ENCODE results near the gene RPL31. TPM values are rescaled to one million over a fixed set of nuclear protein-coding genes. Genes with fewer than 3 reads are reported as not detected.

The RPL31 gene
- total RNA-seq, 1 donor from 2014 or later: 2,596 TPM

- Histone ChIP-seq H3K27ac (no peak overlapping the region), H3K9ac (no peak overlapping the region), H3K27me3 (no peaks in the 10 kb centered on the region), H3K9me3 (ENCODE audit: low read depth) (no peaks in the 10 kb centered on the region), H3K4me3 (no peak overlapping the region), H3K79me2 (ENCODE audit: low read depth) (no peaks in the 10 kb centered on the region), H2AFZ (replicated peaks) (no peak overlapping the region), H3K4me1 (no peaks in the 10 kb centered on the region), H3K36me3 (no peaks in the 10 kb centered on the region), H4K20me1 (ENCODE audit: low read depth) (no peaks in the 10 kb centered on the region), H3K4me2 (no peak overlapping the region), H3F3A (ENCODE audit: low read depth) (no peaks in the 10 kb centered on the region)
- TF ChIP-seq CTCF (IDR thresholded peaks at IDR 0.05) (no peak), EZH2 (IDR thresholded peaks at IDR 0.05) (no peak), EZH2phosphoT487 (IDR thresholded peaks at IDR 0.05) (no peak)
- no peak overlapping the region for H3K27ac Mint-ChIP-seq
- DNase-seq (ENCODE audit: low spot score): no peak
- no peak overlapping the region for H3K4me3 Mint-ChIP-seq
- no peaks in the 10 kb centered on the region for H3K9me3 Mint-ChIP-seq
- H3K27me3 Mint-ChIP-seq (ENCODE audit: insufficient read depth, low read depth): peaks cover 11% of the 10 kb centered on the region
- no peaks in the 10 kb centered on the region for H3K36me3 Mint-ChIP-seq
- no peaks in the 10 kb centered on the region for H3K4me1 Mint-ChIP-seq
Observed at GRCh38 chr2:100969998-100970397, 32.1 kb upstream of the RPL31 start.

- Histone ChIP-seq H3K4me2 (no peak overlapping the region), H3K27me3 (no peaks in the 10 kb centered on the region), H3K79me2 (ENCODE audit: low read depth) (no peaks in the 10 kb centered on the region), H3K27ac (no peak overlapping the region), H4K20me1 (ENCODE audit: low read depth) (no peaks in the 10 kb centered on the region), H3K4me3 (no peak overlapping the region), H2AFZ (replicated peaks) (no peak overlapping the region), H3F3A (ENCODE audit: low read depth) (no peaks in the 10 kb centered on the region), H3K36me3 (no peaks in the 10 kb centered on the region), H3K4me1 (no peaks in the 10 kb centered on the region), H3K9me3 (ENCODE audit: low read depth) (no peaks in the 10 kb centered on the region), H3K9ac (no peak overlapping the region)
- DNase-seq (ENCODE audit: low spot score): no peak
- H3K27me3 Mint-ChIP-seq (ENCODE audit: insufficient read depth, low read depth): peaks cover 12% of the 10 kb centered on the region
- H3K4me3 Mint-ChIP-seq: no peak overlapping the region
- no peaks in the 10 kb centered on the region for H3K9me3 Mint-ChIP-seq
- no peaks in the 10 kb centered on the region for H3K4me1 Mint-ChIP-seq
- TF ChIP-seq EZH2 (IDR thresholded peaks at IDR 0.05) (no peak), CTCF (IDR thresholded peaks at IDR 0.05) (no peak), EZH2phosphoT487 (IDR thresholded peaks at IDR 0.05) (no peak)
- H3K27ac Mint-ChIP-seq: no peak overlapping the region
- no peaks in the 10 kb centered on the region for H3K36me3 Mint-ChIP-seq
Observed at GRCh38 chr2:100971221-100971620, 30.9 kb upstream of the RPL31 start.

GRCh38 chr2:100972452-100972851 is 29.6 kb upstream of the RPL31 start:
- Mint-ChIP-seq H3K9me3 (no peaks in the 10 kb centered on the region), H3K4me3 (no peak overlapping the region), H3K27ac (no peak overlapping the region), H3K36me3 (no peaks in the 10 kb centered on the region), H3K4me1 (peaks cover 11% of the 10 kb centered on the region), H3K27me3 (ENCODE audit: insufficient read depth, low read depth) (peaks cover 12% of the 10 kb centered on the region)
- Histone ChIP-seq H3K27me3 (no peaks in the 10 kb centered on the region), H3K79me2 (ENCODE audit: low read depth) (no peaks in the 10 kb centered on the region), H3K4me1 (no peaks in the 10 kb centered on the region), H3K36me3 (no peaks in the 10 kb centered on the region), H3K9ac (no peak overlapping the region), H2AFZ (replicated peaks) (no peak overlapping the region), H3F3A (ENCODE audit: low read depth) (no peaks in the 10 kb centered on the region), H4K20me1 (ENCODE audit: low read depth) (no peaks in the 10 kb centered on the region), H3K4me3 (no peak overlapping the region), H3K9me3 (ENCODE audit: low read depth) (no peaks in the 10 kb centered on the region), H3K4me2 (no peak overlapping the region), H3K27ac (no peak overlapping the region)
- TF ChIP-seq EZH2 (IDR thresholded peaks at IDR 0.05): no peak
- TF ChIP-seq EZH2phosphoT487 (IDR thresholded peaks at IDR 0.05): no peak
- TF ChIP-seq CTCF (IDR thresholded peaks at IDR 0.05): no peak
- no peak for DNase-seq (ENCODE audit: low spot score)

Measured in neural progenitor cell (in vitro differentiated cells).